Trophoblast cell (in vitro differentiated cells and primary cell): ENCODE measurements around the gene CCRL2.

ENCODE experiments used
- DNase-seq, 2 donors: peaks; one replicate each; pipeline ENCODE4 v3.0.0-alpha.2; 2016
- H2AFZ ChIP-seq: 2 replicates; pipeline ENCODE4 v1.6.1; 2013; ENCODE audit warnings: low read length, moderate library complexity, mild to moderate bottlenecking; ENCODE audit not compliant: insufficient read depth, poor library complexity
- H2AK5ac ChIP-seq: 2 replicates; pipeline ENCODE4 v1.6.1; 2013; ENCODE audit warnings: mild to moderate bottlenecking, low read length
- H2BK120ac ChIP-seq: 2 replicates; pipeline ENCODE4 v1.6.1; 2013; ENCODE audit warnings: low read length, mild to moderate bottlenecking, moderate library complexity; ENCODE audit not compliant: insufficient read depth, poor library complexity
- H2BK12ac ChIP-seq: 2 replicates; pipeline ENCODE4 v1.6.1; 2013; ENCODE audit warnings: mild to moderate bottlenecking, low read length, moderate library complexity
- H2BK5ac ChIP-seq: 2 replicates; pipeline ENCODE4 v1.6.1; 2013; ENCODE audit warnings: low read length, low read depth, moderate library complexity, mild to moderate bottlenecking; ENCODE audit not compliant: poor library complexity
- H3K14ac ChIP-seq: 2 replicates; pipeline ENCODE4 v1.6.1; 2013; ENCODE audit warnings: mild to moderate bottlenecking, low read length
- H3K18ac ChIP-seq: 2 replicates; pipeline ENCODE4 v1.6.1; 2013; ENCODE audit warnings: mild to moderate bottlenecking, low read length
- H3K23ac ChIP-seq: 2 replicates; pipeline ENCODE4 v1.6.1; 2013; ENCODE audit warnings: low read length
- H3K27ac ChIP-seq: 2 replicates; pipeline ENCODE4 v1.5.1; 2013; ENCODE audit warnings: low read depth, mild to moderate bottlenecking, inconsistent platforms, low read length, moderate library complexity
- H3K27me3 ChIP-seq: 2 replicates; pipeline ENCODE4 v1.6.1; 2013; ENCODE audit warnings: inconsistent platforms, mild to moderate bottlenecking, low read length, moderate library complexity; ENCODE audit not compliant: insufficient read depth
- H3K36me3 ChIP-seq, 2 experiments: 1 replicate in 1 of 2; 2 replicates in 1 of 2; pipeline ENCODE4 v1.6.1; 2013; ENCODE audit warnings: low read length in 2 of 2, mild to moderate bottlenecking in 2 of 2, moderate library complexity in 1 of 2; ENCODE audit not compliant: insufficient read depth in 2 of 2, control insufficient read depth in 1 of 2
- H3K4ac ChIP-seq: 2 replicates; pipeline ENCODE4 v1.6.1; 2013; ENCODE audit warnings: low read depth, mild to moderate bottlenecking, low read length, moderate library complexity
- H3K4me1 ChIP-seq, 2 experiments: 1 replicate in 1 of 2; 2 replicates in 1 of 2; pipeline ENCODE4 v1.6.1; 2013; ENCODE audit warnings: low read length in 2 of 2, mild to moderate bottlenecking in 2 of 2, moderate library complexity in 1 of 2; ENCODE audit not compliant: insufficient read depth in 2 of 2, control insufficient read depth in 1 of 2
- H3K4me2 ChIP-seq: 2 replicates; pipeline ENCODE4 v1.6.1; 2013; ENCODE audit warnings: inconsistent platforms, mild to moderate bottlenecking, low read length, moderate library complexity
- H3K4me3 ChIP-seq: 2 replicates; pipeline ENCODE4 v1.5.1; 2013; ENCODE audit warnings: mild to moderate bottlenecking, low read depth, low read length, inconsistent platforms
- H3K79me1 ChIP-seq: one replicate; pipeline ENCODE4 v1.6.1; 2013; ENCODE audit warnings: low read length
- H3K79me2 ChIP-seq: 2 replicates; pipeline ENCODE4 v1.6.1; 2013; ENCODE audit warnings: low read length, mild to moderate bottlenecking; ENCODE audit not compliant: control insufficient read depth, insufficient read depth, poor library complexity
- H3K9ac ChIP-seq: 2 replicates; pipeline ENCODE4 v1.6.1; 2013; ENCODE audit warnings: mild to moderate bottlenecking, low read length
- H3K9me3 ChIP-seq: 2 replicates; pipeline ENCODE4 v1.6.1; 2013; ENCODE audit warnings: low read depth, mild to moderate bottlenecking, control low read depth, inconsistent platforms, low read length; ENCODE audit not compliant: insufficient read depth
- H4K12ac ChIP-seq: 2 replicates; pipeline ENCODE4 v1.6.1; 2013; ENCODE audit warnings: low read depth, mild to moderate bottlenecking, low read length, moderate library complexity
- H4K8ac ChIP-seq: 2 replicates; pipeline ENCODE4 v1.6.1; 2013; ENCODE audit warnings: low read depth, mild to moderate bottlenecking, low read length, moderate library complexity
- H4K91ac ChIP-seq: one replicate; pipeline ENCODE4 v1.6.1; 2013; ENCODE audit warnings: low read depth, mild to moderate bottlenecking, low read length, moderate library complexity
- WGBS: extraction: QIAGEN DNeasy Blood & Tissue Kit; methylation state at CpG from one replicate; pipeline ENCODE4 v1.1.7; 2013; ENCODE audit warnings: missing lambda C conversion rate; ENCODE audit not compliant: insufficient read length, insufficient coverage; ENCODE audit errors: extremely low coverage; 5-methylcytosine and 5-hydroxymethylcytosine counted together

Gene CCRL2

DNA sequence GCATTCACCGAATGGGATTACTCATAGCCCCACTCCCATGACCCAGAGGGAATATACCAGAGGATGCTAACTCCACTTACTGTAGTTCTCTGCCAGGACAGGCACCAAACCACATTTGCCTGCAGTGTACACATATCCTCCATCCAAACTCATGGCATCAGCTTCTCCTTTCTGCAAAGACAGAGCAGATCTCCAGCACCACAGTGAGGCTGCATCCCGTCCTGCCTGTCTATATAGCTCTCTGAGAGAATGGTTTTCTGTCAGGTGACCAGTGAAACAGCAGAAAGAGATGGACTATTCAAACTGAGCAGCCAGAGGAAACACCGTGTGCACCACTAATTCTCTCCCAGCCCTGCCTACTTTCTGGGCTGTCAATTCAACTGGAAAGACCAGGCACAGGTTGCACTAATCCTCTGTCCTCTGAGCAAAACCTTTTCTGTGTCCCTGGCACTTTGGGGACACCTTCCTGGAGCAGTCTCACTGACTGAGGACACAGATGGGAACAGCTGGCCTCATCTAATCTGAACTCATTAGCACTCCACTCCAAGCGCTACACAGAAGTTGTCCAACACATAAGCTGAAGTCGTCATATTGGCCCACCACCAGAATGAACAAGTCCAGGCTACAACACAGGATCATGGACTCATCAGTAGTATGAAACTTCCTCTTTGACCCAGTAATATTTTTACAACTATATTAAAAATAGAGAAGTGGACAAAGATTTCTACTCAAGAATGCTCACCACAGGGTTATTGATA lies 40.3 kb downstream of the CCRL2 start:
- Histone ChIP-seq H3K27ac (no peak overlapping the region), H4K12ac (no peak overlapping the region), H3K9me3 (peaks cover 2% of the 10 kb centered on the region), H3K79me2 (no peaks in the 10 kb centered on the region), H3K4ac (no peak overlapping the region), H3K4me2 (no peak overlapping the region), H3K4me3 (no peak overlapping the region), H3K79me1 (no peaks in the 10 kb centered on the region), H4K91ac (no peak overlapping the region), H3K9ac (no peak overlapping the region), H3K18ac (no peak overlapping the region), H3K27me3 (no peaks in the 10 kb centered on the region), H3K23ac (no peak overlapping the region), H2AK5ac (no peak overlapping the region), H3K14ac (no peak overlapping the region), H2BK5ac (no peak overlapping the region), H2BK12ac (no peak overlapping the region), H3K36me3 (no peaks in the 10 kb centered on the region), H4K8ac (no peak overlapping the region), H3K4me1 (peaks cover 4 to 5% of the 10 kb centered on the region in 2 experiments), H2BK120ac (no peak overlapping the region), H2AFZ (no peak overlapping the region)
- no CpG with 5 or more reads among the region's 5 CpGs for WGBS
- DNase-seq = no peak

DNA sequence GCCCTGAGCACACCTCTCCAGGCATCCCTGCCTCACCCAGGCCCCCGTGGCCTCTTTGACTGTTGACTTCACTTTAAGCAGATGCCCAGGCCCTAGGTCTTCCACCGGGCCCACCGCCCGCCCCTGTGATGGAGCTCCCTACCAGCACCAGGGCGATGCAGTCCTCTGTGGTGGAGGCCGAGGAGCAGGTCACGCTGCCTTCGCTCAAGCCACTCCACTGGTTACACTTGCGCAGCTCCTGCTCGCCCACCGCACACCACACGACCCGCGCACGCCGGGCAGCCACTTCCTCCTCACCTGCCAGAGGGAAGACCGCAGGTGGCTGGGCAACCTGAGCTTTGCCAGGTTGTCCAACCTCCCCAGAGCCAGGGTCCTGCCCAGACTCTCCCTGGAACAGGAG lies 41.7 kb downstream of the CCRL2 start:
- no peak overlapping the region for H2AFZ ChIP-seq
- no peak for DNase-seq
- H3K18ac ChIP-seq = no peak overlapping the region

DNA sequence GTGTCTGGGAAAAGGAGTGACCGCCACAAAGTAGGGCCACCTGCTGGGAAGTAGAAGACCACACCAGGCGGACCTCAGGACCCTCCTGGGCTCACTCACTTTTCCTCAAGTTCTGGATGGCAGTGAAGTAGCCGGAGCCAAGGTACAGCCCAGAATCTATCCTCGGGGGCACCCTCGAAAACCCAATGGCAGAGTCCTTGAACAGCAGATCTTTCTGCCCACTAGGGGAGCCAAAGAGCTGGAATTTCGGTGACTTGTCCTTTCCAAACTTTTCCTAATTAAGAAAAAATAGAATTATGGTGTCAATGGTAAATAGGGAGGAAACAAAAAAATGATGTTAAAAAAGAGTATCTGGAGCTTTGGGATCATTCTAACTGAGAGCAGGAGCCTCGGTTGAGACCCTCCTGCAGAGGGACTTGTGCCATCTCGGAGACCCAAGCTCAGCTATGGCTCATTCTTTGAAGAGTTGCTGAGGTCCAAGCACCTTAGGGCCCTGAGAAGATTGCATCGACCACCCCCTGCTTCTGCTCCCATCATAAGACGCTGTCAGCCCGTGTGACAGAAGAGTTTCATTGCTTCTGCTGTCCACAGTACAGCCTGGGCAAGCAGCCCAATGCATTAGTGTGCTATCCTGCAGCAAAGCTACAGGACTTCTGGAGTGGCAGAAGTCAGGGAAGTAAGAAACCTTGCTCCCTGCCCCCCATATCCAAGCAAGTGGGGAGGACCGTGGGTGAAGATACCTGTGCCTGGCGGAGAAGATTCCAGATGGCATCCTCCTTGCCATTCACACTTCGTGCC lies 42.9 kb downstream of the CCRL2 start:
- Histone ChIP-seq H3K27me3 (no peaks in the 10 kb centered on the region), H3K27ac (no peak overlapping the region), H4K91ac (no peak overlapping the region), H3K79me2 (no peaks in the 10 kb centered on the region), H3K9me3 (no peaks in the 10 kb centered on the region), H2BK12ac (no peak overlapping the region), H3K4ac (no peak overlapping the region), H3K18ac (no peak overlapping the region), H3K14ac (no peak overlapping the region), H4K12ac (no peak overlapping the region), H2BK5ac (no peak overlapping the region), H3K23ac (no peak overlapping the region), H2AFZ (no peak overlapping the region), H3K36me3 (no peaks in the 10 kb centered on the region), H3K4me3 (no peak overlapping the region), H2AK5ac (no peak overlapping the region), H4K8ac (no peak overlapping the region), H3K9ac (no peak overlapping the region), H3K4me2 (no peak overlapping the region), H3K79me1 (no peaks in the 10 kb centered on the region), H3K4me1 (peaks cover 4 to 5% of the 10 kb centered on the region in 2 experiments), H2BK120ac (no peak overlapping the region)
- WGBS = no CpG with 5 or more reads among the region's 14 CpGs
- DNase-seq = peak in 1 of 2 donors; percentile 50

More for the DNA sequence above, 41.7 kb downstream of the CCRL2 start:
- Histone ChIP-seq H4K91ac (no peak overlapping the region), H3K9ac (no peak overlapping the region), H3K36me3 (no peaks in the 10 kb centered on the region), H4K8ac (no peak overlapping the region), H3K79me1 (no peaks in the 10 kb centered on the region), H2AK5ac (no peak overlapping the region), H3K9me3 (peaks cover 2% of the 10 kb centered on the region), H2BK120ac (no peak overlapping the region), H3K79me2 (no peaks in the 10 kb centered on the region), H3K4me1 (peaks cover 4 to 5% of the 10 kb centered on the region in 2 experiments), H3K27ac (no peak overlapping the region), H3K4ac (no peak overlapping the region), H2BK12ac (no peak overlapping the region), H2BK5ac (no peak overlapping the region), H3K27me3 (no peaks in the 10 kb centered on the region), H3K14ac (no peak overlapping the region), H3K4me2 (no peak overlapping the region), H4K12ac (no peak overlapping the region), H3K23ac (no peak overlapping the region), H3K4me3 (no peak overlapping the region)
- WGBS = no CpG with 5 or more reads among the region's 17 CpGs

DNA sequence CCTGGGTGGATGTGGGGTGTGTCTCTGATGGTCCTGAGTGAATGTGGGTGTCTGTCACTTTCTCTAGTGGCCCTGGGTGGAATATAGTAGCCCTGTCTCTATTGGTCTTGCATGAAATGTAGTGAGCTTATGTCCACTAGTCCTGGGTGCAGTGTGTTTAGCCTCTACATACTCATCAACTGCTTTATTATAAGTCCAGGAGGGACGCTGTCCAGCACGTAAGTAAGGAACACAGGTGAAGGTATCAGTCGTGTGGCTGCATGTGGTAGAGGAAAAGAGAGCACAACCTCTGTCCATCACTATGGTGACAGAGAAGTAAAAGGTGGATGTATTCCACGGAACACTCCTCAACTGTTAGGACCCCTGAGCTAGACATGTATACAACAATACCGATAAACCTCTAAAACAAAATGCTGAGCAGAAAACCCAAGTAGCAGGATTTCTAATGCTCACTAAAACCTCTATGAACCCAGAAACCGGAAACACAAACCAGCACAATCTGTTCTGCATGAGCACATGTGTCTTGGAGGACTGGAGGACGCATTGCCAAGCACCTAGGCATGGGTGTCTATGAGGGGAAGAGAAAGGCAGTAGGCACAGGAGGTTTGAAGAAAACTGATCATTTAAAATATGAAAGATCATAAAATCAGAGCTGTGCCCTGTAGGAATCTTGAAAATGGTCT lies 46.6 kb downstream of the CCRL2 start:
- Histone ChIP-seq H3K27ac (no peak overlapping the region), H2AK5ac (no peak overlapping the region)

More for the DNA sequence above, 46.6 kb downstream of the CCRL2 start:
- Histone ChIP-seq H3K23ac (no peak overlapping the region), H4K8ac (no peak overlapping the region), H3K79me1 (no peaks in the 10 kb centered on the region), H3K36me3 (no peaks in the 10 kb centered on the region), H3K18ac (no peak overlapping the region), H4K91ac (no peak overlapping the region), H3K14ac (no peak overlapping the region), H3K4me2 (no peak overlapping the region), H3K9ac (no peak overlapping the region), H3K9me3 (peaks cover 1% of the 10 kb centered on the region), H3K4me3 (no peak overlapping the region), H3K79me2 (no peaks in the 10 kb centered on the region), H2AFZ (no peak overlapping the region), H2BK12ac (no peak overlapping the region), H4K12ac (no peak overlapping the region), H2BK5ac (no peak overlapping the region), H3K27me3 (no peaks in the 10 kb centered on the region), H3K4me1 (peaks cover 4 to 5% of the 10 kb centered on the region in 2 experiments), H3K4ac (no peak overlapping the region), H2BK120ac (no peak overlapping the region)
- no CpG with 5 or more reads among the region's 7 CpGs for WGBS
- no peak for DNase-seq
